T-helper 2 cell treated with Interferon-gamma antibody and Interleukin-4, amounts not matched to agents 5 μg/mL and 100 μg/mL, for 36 hours (primary cell): ENCODE measurements around the gene BBS7.

Experiments
- DNase-seq: peaks from one replicate; pipeline ENCODE4 v3.0.0; 2021; ENCODE audit warnings: low spot score
- H3K27ac Mint-ChIP-seq: one replicate; pipeline ENCODE4 v1.8.0; 2021; ENCODE audit warnings: mild to moderate bottlenecking, mixed read lengths
- H3K27me3 Mint-ChIP-seq: one replicate; pipeline ENCODE4 v1.8.0; 2021; ENCODE audit warnings: low read depth, mixed read lengths
- H3K36me3 Mint-ChIP-seq: one replicate; pipeline ENCODE4 v1.8.0; 2021; ENCODE audit warnings: low read depth, mixed read lengths
- H3K4me1 Mint-ChIP-seq: one replicate; pipeline ENCODE4 v1.8.0; 2021; ENCODE audit warnings: low read depth, mixed read lengths
- H3K4me3 Mint-ChIP-seq: one replicate; pipeline ENCODE4 v1.8.0; 2022; ENCODE audit warnings: mild to moderate bottlenecking, moderate library complexity, mixed read lengths
- H3K9me3 Mint-ChIP-seq: one replicate; pipeline ENCODE4 v1.8.0; 2021; ENCODE audit warnings: mixed read lengths

BBS7 gene

DNA sequence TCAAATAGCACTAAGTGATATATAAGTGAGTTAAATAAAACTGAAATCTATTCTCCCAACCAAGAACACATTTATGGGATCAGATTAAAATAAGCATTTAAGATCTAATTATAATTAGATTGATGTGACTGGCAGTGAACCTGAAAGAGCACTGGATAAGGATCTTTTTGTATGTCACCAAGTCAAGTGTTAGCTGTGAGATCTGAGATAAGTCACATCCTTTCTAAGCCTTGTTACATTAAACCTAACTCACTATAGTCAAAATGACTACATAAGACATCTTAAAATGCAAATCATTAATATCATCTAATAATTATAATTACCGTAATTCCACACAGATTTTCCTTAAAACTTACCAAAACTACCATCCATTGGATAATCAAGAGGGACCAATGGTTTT lies 48.2 kb downstream of the BBS7 start:
- DNase-seq: no peak
- Mint-ChIP-seq H3K9me3 (no peaks in the 10 kb centered on the region), H3K27me3 (no peaks in the 10 kb centered on the region), H3K4me3 (peak overlapping the region; percentile 98), H3K4me1 (peaks cover 37% of the 10 kb centered on the region), H3K27ac (peak overlapping the region; percentile 98), H3K36me3 (peaks cover 55% of the 10 kb centered on the region)

GRCh38 chr4:121819216-121819965 lies 50.9 kb downstream of the BBS7 start:
- Mint-ChIP-seq H3K36me3 (peaks cover 72% of the 10 kb centered on the region), H3K4me1 (peaks cover 39% of the 10 kb centered on the region)

GRCh38 chr4:121818215-121818614 lies 52.1 kb downstream of the BBS7 start:
- H3K27me3 Mint-ChIP-seq: no peaks in the 10 kb centered on the region
- H3K27ac Mint-ChIP-seq: no peak overlapping the region
- DNase-seq: no peak
- H3K4me1 Mint-ChIP-seq: peaks cover 42% of the 10 kb centered on the region
- H3K9me3 Mint-ChIP-seq: no peaks in the 10 kb centered on the region
- peaks cover 76% of the 10 kb centered on the region for H3K36me3 Mint-ChIP-seq
- H3K4me3 Mint-ChIP-seq: no peak overlapping the region

More at GRCh38 chr4:121819216-121819965, 50.9 kb downstream of the BBS7 start:
- Mint-ChIP-seq H3K27me3 (no peaks in the 10 kb centered on the region), H3K9me3 (no peaks in the 10 kb centered on the region), H3K4me3 (no peak overlapping the region), H3K27ac (peak overlapping the region; percentile 23)
- DNase-seq: no peak

DNA sequence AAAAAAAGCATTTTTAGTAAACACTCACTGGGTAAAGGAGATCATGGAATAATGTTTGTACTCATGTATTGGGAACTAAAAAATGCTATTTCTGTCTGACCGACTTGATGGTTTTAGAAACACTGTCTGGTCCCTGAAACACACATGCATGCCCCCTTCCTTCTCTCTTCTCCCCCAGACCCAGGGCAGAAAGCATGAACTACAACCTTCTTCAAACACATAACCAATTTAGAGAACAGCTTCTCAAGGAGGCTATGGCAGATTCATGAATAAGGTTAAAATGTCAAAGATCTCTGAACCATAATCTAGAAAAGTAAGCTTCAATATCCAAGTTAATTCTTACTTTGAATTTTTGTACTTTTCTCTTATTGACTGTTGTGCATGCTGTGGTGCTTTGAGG lies 52.6 kb downstream of the BBS7 start:
- Mint-ChIP-seq H3K27me3 (no peaks in the 10 kb centered on the region), H3K36me3 (peaks cover 76% of the 10 kb centered on the region), H3K27ac (peak overlapping the region; percentile 59), H3K4me3 (no peak overlapping the region), H3K9me3 (no peaks in the 10 kb centered on the region), H3K4me1 (peaks cover 44% of the 10 kb centered on the region)
- DNase-seq: no peak

- peaks cover 43% of the 10 kb centered on the region for H3K4me1 Mint-ChIP-seq
- no peak overlapping the region for H3K4me3 Mint-ChIP-seq
- DNase-seq: no peak
- peaks cover 72% of the 10 kb centered on the region for H3K36me3 Mint-ChIP-seq
- no peaks in the 10 kb centered on the region for H3K27me3 Mint-ChIP-seq
- no peaks in the 10 kb centered on the region for H3K9me3 Mint-ChIP-seq
- no peak overlapping the region for H3K27ac Mint-ChIP-seq
Observed at GRCh38 chr4:121817006-121817405, 53.3 kb downstream of the BBS7 start.

- Mint-ChIP-seq H3K9me3 (no peaks in the 10 kb centered on the region), H3K4me1 (peaks cover 42% of the 10 kb centered on the region), H3K27ac (no peak overlapping the region), H3K36me3 (peaks cover 69% of the 10 kb centered on the region), H3K27me3 (no peaks in the 10 kb centered on the region), H3K4me3 (no peak overlapping the region)
- no peak for DNase-seq
Observed at GRCh38 chr4:121814756-121815155, 55.5 kb downstream of the BBS7 start.

DNA sequence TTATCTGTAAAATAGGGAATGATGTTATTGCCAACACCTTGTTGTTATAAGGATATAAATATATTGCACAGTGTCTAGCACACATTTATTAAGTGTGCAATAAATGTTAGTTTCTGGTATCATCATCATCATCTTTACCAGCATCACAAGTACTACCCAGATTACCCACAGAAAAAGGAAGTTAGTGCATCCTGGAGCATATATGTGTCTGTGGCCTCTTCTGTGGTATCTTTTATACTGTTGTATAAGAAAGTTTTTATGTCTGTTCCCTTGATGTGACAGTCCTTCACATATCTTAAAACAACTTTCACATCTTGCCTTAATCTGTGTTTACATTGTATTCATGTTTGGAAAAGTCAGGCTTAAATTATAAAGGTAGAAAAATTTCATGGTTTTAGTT lies 59.2 kb downstream of the BBS7 start:
- peaks cover 55% of the 10 kb centered on the region for H3K36me3 Mint-ChIP-seq

DNA sequence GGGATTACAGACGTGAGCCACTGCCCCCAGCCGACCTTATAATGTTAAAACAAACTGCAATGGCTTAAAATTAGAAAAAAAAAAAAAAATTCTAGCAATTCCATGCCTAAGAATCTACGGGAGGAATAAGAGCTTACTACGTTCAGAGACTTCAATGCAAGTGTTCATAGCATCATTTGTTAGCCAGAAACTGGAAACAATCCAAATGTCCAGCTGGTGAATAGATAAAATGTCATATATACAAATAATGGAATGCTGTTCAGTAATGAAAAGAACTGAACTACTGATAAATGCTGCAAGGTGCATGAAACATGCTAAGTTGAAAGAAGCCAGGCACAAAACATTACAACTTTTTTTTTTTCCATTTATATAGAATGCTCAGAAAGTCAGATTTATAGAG lies 63.9 kb downstream of the BBS7 start:
- H3K4me3 Mint-ChIP-seq: no peak overlapping the region
- peaks cover 57% of the 10 kb centered on the region for H3K36me3 Mint-ChIP-seq
- H3K9me3 Mint-ChIP-seq: no peaks in the 10 kb centered on the region
- DNase-seq: no peak
- H3K4me1 Mint-ChIP-seq: peaks cover 23% of the 10 kb centered on the region
- no peak overlapping the region for H3K27ac Mint-ChIP-seq
- no peaks in the 10 kb centered on the region for H3K27me3 Mint-ChIP-seq

More for the DNA sequence above, 59.2 kb downstream of the BBS7 start:
- Mint-ChIP-seq H3K27me3 (no peaks in the 10 kb centered on the region), H3K9me3 (no peaks in the 10 kb centered on the region), H3K4me1 (peaks cover 18% of the 10 kb centered on the region), H3K4me3 (no peak overlapping the region), H3K27ac (no peak overlapping the region)
- no peak for DNase-seq

DNA sequence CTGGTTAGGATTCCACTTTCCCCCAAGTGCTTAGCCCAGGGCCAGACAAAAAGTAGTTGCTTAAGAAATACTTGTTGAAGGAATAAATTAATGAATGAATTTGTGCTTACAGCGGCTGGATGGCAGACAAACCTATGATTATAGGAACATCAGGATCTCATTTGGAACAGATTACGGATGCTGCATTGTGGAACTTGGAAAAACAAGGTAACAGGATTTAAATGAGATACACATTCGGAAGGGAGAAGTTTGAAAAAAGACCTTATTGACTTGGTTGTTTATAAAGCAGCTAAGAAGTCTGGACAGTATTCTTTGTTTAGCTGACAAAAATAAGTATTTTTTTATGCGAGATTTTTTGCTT lies 68.6 kb downstream of the BBS7 start:
- H3K9me3 Mint-ChIP-seq: no peaks in the 10 kb centered on the region
- H3K27ac Mint-ChIP-seq: peak overlapping the region; percentile 93
- no peaks in the 10 kb centered on the region for H3K27me3 Mint-ChIP-seq
- DNase-seq: no peak
- peaks cover 35% of the 10 kb centered on the region for H3K36me3 Mint-ChIP-seq
- peaks cover 38% of the 10 kb centered on the region for H3K4me1 Mint-ChIP-seq
- peak overlapping the region; percentile 87 for H3K4me3 Mint-ChIP-seq

DNA sequence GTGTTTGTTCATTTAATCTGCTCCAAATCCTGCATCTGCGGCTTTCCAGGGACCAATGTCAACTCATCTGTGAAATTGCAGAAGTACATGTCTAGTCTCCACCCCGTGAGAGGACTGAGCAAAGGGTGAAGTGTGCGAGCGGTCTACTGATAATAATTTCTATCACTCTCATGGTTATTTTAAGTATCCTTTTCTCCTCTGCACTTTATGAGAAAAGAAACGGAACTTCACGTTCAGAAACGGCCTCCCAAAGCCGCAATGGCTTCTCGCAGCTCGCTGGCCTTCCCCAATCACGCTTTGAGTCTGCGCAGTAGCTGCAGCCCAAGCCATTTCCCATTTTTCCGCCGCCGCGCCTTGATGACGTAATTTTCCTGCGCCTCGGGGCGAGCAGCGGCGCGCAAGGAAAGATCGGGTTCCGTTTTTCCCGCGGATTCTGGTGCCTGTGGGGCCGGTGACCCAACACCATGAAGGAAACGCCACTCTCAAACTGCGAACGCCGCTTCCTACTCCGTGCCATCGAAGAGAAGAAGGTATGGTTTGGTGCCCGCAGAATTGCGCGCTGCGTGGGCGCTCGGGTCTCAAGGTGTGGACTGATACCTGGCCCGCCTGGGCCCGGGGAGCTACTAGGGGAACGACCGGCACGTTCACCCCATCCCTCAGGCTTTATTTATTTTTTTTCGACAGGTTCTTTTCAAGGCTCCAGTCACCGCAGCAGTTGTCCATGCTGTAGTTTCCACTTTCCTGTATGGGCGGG lies 69.1 kb downstream of the BBS7 start, which contains the start of gene EXOSC9:
EXOSC9 (plus strand) TSS at position 363 of the 754 bp plus-strand sequence; CDS start at position 465, 102 bp downstream.
- Mint-ChIP-seq H3K4me3 (peak within 1 kb of the TSS; percentile 87), H3K27ac (peak within 1 kb of the TSS; percentile 93), H3K4me1 (peaks cover 40% of the 10 kb centered on the region), H3K27me3 (no peaks in the 10 kb centered on the region), H3K9me3 (no peaks in the 10 kb centered on the region), H3K36me3 (peaks cover 29% of the 10 kb centered on the region)
- DNase-seq: peak; percentile 92

DNA sequence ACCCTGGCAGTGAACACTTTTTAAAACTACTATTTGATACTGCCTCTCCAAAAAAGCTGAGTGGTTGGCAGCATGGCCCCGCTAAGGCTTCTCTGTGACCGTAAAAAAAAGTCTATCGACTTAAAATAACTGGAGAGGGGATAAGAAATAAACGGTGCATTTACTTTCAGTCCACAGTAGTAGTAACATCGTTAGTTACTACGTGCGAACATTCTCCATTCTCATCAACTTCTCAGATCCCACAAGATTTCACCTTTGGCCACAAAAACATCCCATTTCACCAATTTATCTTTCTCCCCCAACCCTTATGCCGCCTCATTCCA lies 69.7 kb downstream of the BBS7 start:
- Mint-ChIP-seq H3K27ac (peak overlapping the region; percentile 93), H3K4me1 (peaks cover 45% of the 10 kb centered on the region), H3K27me3 (no peaks in the 10 kb centered on the region), H3K9me3 (no peaks in the 10 kb centered on the region), H3K4me3 (peak overlapping the region; percentile 87), H3K36me3 (peaks cover 27% of the 10 kb centered on the region)
- DNase-seq: no peak

DNA sequence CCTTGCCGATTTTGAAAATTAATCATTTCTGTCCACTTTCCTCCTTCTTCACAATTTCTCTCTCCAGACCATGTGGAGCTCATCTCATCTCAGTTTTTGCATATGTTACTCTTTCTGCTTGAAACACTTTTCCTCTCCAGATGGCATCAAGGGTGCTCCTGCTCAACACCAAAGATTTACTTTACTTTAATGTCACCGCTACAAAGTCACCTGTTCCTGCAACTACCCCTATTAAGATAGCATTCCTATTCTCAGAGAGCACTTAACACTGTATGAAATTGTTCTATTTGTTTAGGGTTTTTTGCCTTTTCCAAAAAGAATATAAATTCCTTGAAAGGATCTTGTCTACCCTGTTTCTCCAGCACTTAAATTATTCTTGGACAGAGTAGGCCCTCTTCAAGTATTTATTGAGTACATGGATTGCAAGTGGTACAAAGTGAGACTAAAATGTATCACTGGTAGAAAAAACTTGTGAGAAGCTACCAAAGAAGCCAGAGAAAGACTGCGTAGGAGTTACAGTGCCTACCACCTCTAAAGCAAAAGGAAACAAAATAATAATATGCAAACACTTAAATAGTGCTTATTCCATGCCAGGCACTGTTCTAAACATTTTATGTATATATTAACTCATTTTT lies 70.3 kb downstream of the BBS7 start:
- H3K4me1 Mint-ChIP-seq: peaks cover 46% of the 10 kb centered on the region
- H3K36me3 Mint-ChIP-seq: peaks cover 21% of the 10 kb centered on the region

DNA sequence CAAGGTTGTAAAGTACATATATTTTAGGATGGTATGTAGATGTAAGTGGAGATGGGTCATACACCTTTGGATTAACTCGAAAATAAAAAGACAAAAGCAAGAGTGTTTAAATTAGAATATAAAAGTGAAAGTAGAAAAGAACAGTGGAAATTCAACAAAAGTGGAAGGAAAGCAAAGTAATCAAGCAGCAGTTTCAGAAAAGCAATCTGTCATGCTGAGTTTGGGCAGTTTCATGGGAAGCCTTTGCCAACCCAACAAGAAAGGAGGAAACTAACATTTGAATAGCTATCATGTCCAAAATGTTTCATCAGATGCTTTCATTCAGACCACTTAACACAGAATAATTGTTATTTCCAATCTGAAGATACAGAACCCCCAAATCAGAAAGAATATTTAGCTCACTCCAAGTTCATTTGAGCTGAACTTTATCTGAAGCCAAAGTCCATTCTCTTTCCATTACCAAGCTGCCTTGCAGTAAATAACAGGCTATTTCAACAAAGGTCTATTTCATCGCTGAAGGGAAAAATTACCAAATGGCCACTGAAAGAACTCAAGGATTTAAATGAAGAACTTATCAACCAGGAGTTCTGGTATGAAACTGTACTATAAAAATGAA lies 71.0 kb downstream of the BBS7 start:
- no peaks in the 10 kb centered on the region for H3K9me3 Mint-ChIP-seq
- H3K27me3 Mint-ChIP-seq: peaks cover 2% of the 10 kb centered on the region
- peak overlapping the region; percentile 72 for H3K27ac Mint-ChIP-seq
- peaks cover 53% of the 10 kb centered on the region for H3K4me1 Mint-ChIP-seq
- DNase-seq: no peak
- peaks cover 16% of the 10 kb centered on the region for H3K36me3 Mint-ChIP-seq
- H3K4me3 Mint-ChIP-seq: peak overlapping the region; percentile 87

More for the DNA sequence above, 70.3 kb downstream of the BBS7 start:
- Mint-ChIP-seq H3K4me3 (peak overlapping the region; percentile 87), H3K27ac (peak overlapping the region; percentile 93), H3K27me3 (no peaks in the 10 kb centered on the region), H3K9me3 (no peaks in the 10 kb centered on the region)
- DNase-seq: no peak

GRCh38 chr4:121796283-121796682 lies 74.0 kb downstream of the BBS7 start:
- peak overlapping the region; percentile 43 for H3K27ac Mint-ChIP-seq
- H3K9me3 Mint-ChIP-seq: no peaks in the 10 kb centered on the region
- H3K36me3 Mint-ChIP-seq: peaks cover 3% of the 10 kb centered on the region
- H3K4me1 Mint-ChIP-seq: peaks cover 40% of the 10 kb centered on the region
- DNase-seq: no peak
- H3K27me3 Mint-ChIP-seq: peaks cover 2% of the 10 kb centered on the region
- H3K4me3 Mint-ChIP-seq: peak overlapping the region; percentile 42
